Loucy (cell line): ENCODE data around the gene LYVE1.

ENCODE experiments used
- H2AFZ ChIP-seq: fragments of 200-600 bp; sonication (generic); 2 replicates; pipeline ENCODE4 v1.6.0; 2016; ENCODE audit warnings: antibody characterized with exemption, mild to moderate bottlenecking, low read length, moderate library complexity
- H3F3A ChIP-seq: fragments of 200-600 bp; 2 replicates; pipeline ENCODE4 v1.6.0; 2016; ENCODE audit warnings: antibody characterized with exemption, low read depth, mild to moderate bottlenecking
- H3K27me3 ChIP-seq: fragments of 200-600 bp; sonication (generic); 2 replicates; pipeline ENCODE4 v1.6.1; 2014; ENCODE audit warnings: low read length, mild to moderate bottlenecking; ENCODE audit not compliant: insufficient read depth, poor library complexity, severe bottlenecking
- H3K36me3 ChIP-seq: fragments of 200-600 bp; sonication (generic); 2 replicates; pipeline ENCODE4 v1.6.1; 2016; ENCODE audit warnings: low read length; ENCODE audit not compliant: insufficient read depth
- H3K4me1 ChIP-seq: fragments of 200-600 bp; sonication (generic); 2 replicates; pipeline ENCODE4 v1.5.1; 2014; ENCODE audit warnings: low read length, mild to moderate bottlenecking; ENCODE audit not compliant: insufficient read depth, poor library complexity, severe bottlenecking
- H3K4me2 ChIP-seq: fragments of 200-600 bp; sonication (generic); 2 replicates; pipeline ENCODE4 v1.6.0; 2014; ENCODE audit warnings: antibody characterized with exemption, low read length, low read depth, mild to moderate bottlenecking; ENCODE audit not compliant: poor library complexity, severe bottlenecking
- H3K4me3 ChIP-seq: fragments of 200-600 bp; sonication (generic); 2 replicates; pipeline ENCODE4 v1.5.1; 2014; ENCODE audit warnings: low read length, mild to moderate bottlenecking, mixed read lengths; ENCODE audit not compliant: poor library complexity, severe bottlenecking
- H3K79me2 ChIP-seq: fragments of 200-600 bp; sonication (generic); 2 replicates; pipeline ENCODE4 v1.6.1; 2014; ENCODE audit warnings: low read length; ENCODE audit not compliant: insufficient read depth
- H3K9ac ChIP-seq: fragments of 200-600 bp; sonication (generic); 2 replicates; pipeline ENCODE4 v1.6.0; 2014; ENCODE audit warnings: mild to moderate bottlenecking, low read depth, low read length, moderate library complexity; ENCODE audit not compliant: poor library complexity, severe bottlenecking
- H3K9me2 ChIP-seq: fragments of 200-600 bp; sonication (generic); replicated peaks from 2 replicates; pipeline ENCODE4 v1.6.1; 2016; ENCODE audit warnings: low read depth, low read length, mixed read lengths
- H3K9me3 ChIP-seq: fragments of 200-600 bp; sonication (generic); 2 replicates; pipeline ENCODE4 v1.6.1; 2014; ENCODE audit warnings: mild to moderate bottlenecking, antibody characterized with exemption, low read length, low read depth; ENCODE audit not compliant: insufficient read depth
- H4K20me1 ChIP-seq: fragments of 200-600 bp; sonication (generic); 2 replicates; pipeline ENCODE4 v1.6.0; 2014; ENCODE audit warnings: antibody characterized with exemption, low read length, mild to moderate bottlenecking; ENCODE audit not compliant: insufficient read depth, poor library complexity, severe bottlenecking
- EZH2phosphoT487 ChIP-seq: fragments of 200-600 bp; IDR thresholded peaks from 2 replicates; pipeline ENCODE4 v1.6.1; 2018; ENCODE audit warnings: antibody characterized with exemption, mild to moderate bottlenecking, moderate library complexity, borderline replicate concordance
- TF ChIP-seq, protein P1 (sequence below): fragments of 200-600 bp; sonication (generic); conservative IDR thresholded peaks from 2 replicates; pipeline ENCODE4 v1.5.1; 2014; ENCODE audit warnings: mild to moderate bottlenecking, antibody characterized with exemption, low read length

Gene LYVE1

DNA sequence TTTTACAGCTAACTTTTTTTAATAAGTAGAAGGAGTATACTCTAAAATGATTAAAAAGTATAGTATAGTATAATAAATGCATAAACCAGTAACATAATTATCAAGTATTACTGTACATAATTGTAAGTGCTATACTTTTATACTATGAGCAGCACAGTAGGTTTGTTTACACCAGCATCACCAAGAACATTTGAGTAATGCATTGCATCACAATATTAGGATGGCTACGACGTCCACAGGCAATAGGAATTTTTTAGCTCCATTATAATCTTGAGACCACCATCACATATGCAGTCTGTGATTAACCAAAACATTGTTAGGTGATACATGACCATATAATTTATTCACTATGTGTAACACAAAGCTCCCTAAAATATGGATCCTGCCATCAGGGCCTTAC is 47.9 kb downstream of the LYVE1 start:
- peaks cover 2% of the 10 kb centered on the region; the same call in 1 of the 2 replicates for H3F3A ChIP-seq
- H3K4me2 ChIP-seq: no peak overlapping the region
- no peaks in the 10 kb centered on the region for H3K9me2 ChIP-seq
- no peak overlapping the region for H2AFZ ChIP-seq
- H3K27me3 ChIP-seq: no peaks in the 10 kb centered on the region
- no peaks in the 10 kb centered on the region for H3K9me3 ChIP-seq
- H4K20me1 ChIP-seq: no peaks in the 10 kb centered on the region
- no peaks in the 10 kb centered on the region for H3K79me2 ChIP-seq
- peaks cover 18% of the 10 kb centered on the region for H3K4me1 ChIP-seq
- no peak for TF ChIP-seq EZH2phosphoT487
- TF ChIP-seq, protein P1, sequence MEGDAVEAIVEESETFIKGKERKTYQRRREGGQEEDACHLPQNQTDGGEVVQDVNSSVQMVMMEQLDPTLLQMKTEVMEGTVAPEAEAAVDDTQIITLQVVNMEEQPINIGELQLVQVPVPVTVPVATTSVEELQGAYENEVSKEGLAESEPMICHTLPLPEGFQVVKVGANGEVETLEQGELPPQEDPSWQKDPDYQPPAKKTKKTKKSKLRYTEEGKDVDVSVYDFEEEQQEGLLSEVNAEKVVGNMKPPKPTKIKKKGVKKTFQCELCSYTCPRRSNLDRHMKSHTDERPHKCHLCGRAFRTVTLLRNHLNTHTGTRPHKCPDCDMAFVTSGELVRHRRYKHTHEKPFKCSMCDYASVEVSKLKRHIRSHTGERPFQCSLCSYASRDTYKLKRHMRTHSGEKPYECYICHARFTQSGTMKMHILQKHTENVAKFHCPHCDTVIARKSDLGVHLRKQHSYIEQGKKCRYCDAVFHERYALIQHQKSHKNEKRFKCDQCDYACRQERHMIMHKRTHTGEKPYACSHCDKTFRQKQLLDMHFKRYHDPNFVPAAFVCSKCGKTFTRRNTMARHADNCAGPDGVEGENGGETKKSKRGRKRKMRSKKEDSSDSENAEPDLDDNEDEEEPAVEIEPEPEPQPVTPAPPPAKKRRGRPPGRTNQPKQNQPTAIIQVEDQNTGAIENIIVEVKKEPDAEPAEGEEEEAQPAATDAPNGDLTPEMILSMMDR: no peak
- H3K9ac ChIP-seq: no peak overlapping the region
- H3K36me3 ChIP-seq: peaks cover 17% of the 10 kb centered on the region; the same call in 1 of the 2 replicates
- no peak overlapping the region for H3K4me3 ChIP-seq

DNA sequence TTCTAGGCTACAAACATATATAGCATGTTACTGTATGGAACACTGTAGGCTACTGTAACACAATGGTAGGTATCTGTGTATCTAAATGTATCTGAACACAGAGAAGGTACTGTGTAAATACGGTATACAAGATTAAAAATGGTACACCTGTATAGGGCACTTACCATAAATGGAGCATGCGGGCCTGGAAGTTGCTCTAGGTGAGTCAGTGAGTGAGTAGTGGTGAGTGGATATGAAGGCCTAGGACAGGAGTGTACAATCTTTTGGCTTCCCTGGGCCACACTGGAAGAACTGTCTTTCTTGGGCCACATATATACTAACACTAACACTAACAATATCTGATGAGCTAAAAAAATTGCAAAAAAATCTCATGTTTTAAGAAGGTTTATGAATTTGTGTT is 48.8 kb downstream of the LYVE1 start:
- Histone ChIP-seq H3K9me3 (no peaks in the 10 kb centered on the region), H2AFZ (no peak overlapping the region), H4K20me1 (no peaks in the 10 kb centered on the region), H3F3A (peaks cover 2% of the 10 kb centered on the region; the same call in 1 of the 2 replicates), H3K9ac (no peak overlapping the region), H3K4me3 (no peak overlapping the region), H3K4me2 (no peak overlapping the region), H3K79me2 (no peaks in the 10 kb centered on the region), H3K9me2 (no peaks in the 10 kb centered on the region), H3K36me3 (peaks cover 23% of the 10 kb centered on the region; the same call in 1 of the 2 replicates), H3K4me1 (peaks cover 18% of the 10 kb centered on the region), H3K27me3 (no peaks in the 10 kb centered on the region)
- no peak for TF ChIP-seq EZH2phosphoT487
- TF ChIP-seq, protein P1: no peak

DNA sequence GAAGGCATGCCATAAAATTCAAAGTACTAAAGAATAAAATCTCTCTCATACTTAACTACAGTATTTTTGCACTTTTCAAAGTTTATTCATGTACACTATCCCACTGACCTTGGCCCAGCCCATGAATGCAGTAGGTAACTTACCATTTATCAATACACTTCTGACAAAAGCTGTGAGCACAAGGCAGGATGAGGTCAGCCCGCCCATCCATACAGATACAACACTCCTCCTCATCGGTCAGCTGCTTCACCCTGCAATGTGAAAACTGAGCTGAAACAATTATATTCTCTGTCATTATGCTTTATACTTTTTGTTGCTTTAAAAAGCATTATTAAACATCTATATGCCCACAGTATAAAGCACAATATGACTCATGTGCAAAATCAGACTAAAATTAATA is 49.6 kb downstream of the LYVE1 start:
- H3K4me3 ChIP-seq: no peak overlapping the region
- peaks cover 24% of the 10 kb centered on the region for H3K36me3 ChIP-seq
- H3F3A ChIP-seq: peaks cover 2% of the 10 kb centered on the region; the same call in 1 of the 2 replicates
- no peak overlapping the region for H2AFZ ChIP-seq
- TF ChIP-seq, protein P1: no peak
- no peak for TF ChIP-seq EZH2phosphoT487
- H4K20me1 ChIP-seq: no peaks in the 10 kb centered on the region
- no peaks in the 10 kb centered on the region for H3K9me3 ChIP-seq
- H3K27me3 ChIP-seq: no peaks in the 10 kb centered on the region
- no peaks in the 10 kb centered on the region for H3K79me2 ChIP-seq
- H3K9me2 ChIP-seq: no peaks in the 10 kb centered on the region
- H3K4me2 ChIP-seq: no peak overlapping the region
- peaks cover 17% of the 10 kb centered on the region for H3K4me1 ChIP-seq
- no peak overlapping the region for H3K9ac ChIP-seq
